DMS114 treated with DMSO at 0.1 percent for 48 hours (cell line): ENCODE results near the gene NLRP1.

ENCODE experiments used
- DNase-seq: peaks from one replicate; lab custom pipeline; 2025; ENCODE audit not compliant: unreplicated experiment; lab: John Stamatoyannopoulos, UW

Gene NLRP1

DNA sequence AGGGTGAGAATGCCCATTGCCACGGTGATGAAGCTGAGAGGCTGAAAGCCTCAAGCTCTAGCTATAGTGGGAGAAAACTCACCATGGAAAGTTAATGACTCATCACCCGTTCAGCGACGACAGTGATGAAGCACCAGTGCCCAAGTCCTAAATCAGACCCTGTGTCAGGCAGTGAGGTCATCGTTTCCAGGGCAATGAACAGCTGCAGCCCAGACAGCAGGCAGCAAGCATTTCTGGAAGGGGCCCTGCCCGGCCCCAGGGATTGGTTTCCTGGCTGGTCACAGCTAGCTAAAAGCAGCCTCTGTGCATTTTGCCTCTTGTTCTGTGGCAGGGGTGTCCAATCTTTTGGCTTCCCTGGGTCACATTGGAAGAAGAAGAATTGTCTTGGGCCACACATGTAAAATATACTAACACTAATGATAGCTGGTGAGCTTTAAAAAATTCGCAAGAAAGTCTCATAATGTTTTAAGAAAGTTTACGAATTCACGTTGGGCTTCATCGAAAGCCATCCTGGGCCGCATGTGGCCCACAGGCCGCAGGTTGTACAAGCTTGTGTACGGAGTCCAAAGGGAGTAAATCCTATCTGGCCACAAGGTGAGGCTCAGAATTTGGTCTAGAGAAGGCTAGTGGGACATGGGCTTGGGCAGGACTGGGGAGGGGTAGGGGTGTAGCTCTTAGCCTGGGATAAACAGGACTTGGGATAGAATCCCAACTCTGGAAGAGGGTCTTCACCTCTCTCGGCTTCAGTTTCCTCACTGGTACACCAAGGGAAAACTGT is 57.3 kb downstream of the NLRP1 start:
- DNase-seq = no peak

DNA sequence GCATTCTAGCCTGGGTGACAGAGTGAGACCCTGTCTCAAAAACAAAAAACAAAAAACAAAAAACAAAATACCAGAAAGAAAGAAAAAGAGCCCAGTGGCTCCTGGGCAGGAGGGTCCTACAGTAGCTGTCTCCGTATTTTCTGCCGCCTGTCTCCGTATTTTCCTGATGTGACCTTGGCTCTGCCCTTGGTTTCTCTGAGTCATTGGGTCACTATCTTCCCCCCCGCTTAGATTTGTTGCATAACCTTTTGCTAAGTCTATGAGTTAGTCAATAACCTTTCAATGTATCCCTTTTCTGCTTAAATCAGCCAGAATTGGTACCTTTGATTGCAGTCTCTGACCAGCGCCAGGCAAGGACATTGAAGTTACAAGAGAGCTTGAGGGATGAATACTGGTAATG is 61.1 kb downstream of the NLRP1 start:
- DNase-seq = no peak

GRCh38 chr17:5522476-5522875 is 61.8 kb downstream of the NLRP1 start:
- DNase-seq = no peak

- DNase-seq = no peak
These were observed 68.1 kb downstream of the NLRP1 start for GRCh38 chr17:5516060-5516792.

DNA sequence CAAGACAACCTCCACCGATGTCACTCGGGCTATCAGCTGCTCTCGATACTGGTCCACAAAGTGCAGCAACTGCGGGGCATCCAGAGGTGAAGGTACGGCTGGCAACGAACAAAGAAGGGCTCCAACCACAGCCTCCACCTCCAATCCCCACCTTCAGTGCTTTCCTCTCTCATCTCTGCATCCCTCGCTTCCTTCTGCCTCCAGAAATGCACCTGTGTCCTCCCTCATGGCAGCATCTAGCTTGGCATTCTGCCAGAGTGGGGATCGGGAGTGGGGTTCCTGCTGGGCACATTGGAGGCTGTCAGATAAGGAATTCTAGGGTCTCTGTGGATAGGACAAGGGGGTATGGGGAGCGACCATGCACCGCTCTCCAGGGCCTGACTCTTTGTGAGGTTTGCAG is 69.3 kb downstream of the NLRP1 start:
- DNase-seq = no peak

DNA sequence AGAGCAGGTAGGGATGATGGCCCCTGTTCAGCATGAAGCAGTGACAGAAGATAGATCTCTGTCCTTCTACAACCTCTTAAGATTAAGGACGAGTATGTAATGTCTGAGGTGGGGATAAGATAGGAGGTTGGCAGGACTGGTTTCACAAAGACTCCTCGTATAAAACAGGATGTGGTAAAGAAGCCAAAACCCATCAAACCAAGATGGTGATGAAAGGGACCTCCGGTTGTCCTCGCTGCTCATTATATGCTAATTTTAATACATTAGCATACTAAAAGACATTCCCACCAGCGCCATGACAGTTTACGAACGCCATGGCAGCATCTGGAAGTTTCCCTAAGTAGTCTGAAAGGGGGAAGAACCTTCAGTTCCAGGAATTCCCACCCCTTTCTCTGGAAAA is 70.7 kb downstream of the NLRP1 start:
- no peak for DNase-seq

DNA sequence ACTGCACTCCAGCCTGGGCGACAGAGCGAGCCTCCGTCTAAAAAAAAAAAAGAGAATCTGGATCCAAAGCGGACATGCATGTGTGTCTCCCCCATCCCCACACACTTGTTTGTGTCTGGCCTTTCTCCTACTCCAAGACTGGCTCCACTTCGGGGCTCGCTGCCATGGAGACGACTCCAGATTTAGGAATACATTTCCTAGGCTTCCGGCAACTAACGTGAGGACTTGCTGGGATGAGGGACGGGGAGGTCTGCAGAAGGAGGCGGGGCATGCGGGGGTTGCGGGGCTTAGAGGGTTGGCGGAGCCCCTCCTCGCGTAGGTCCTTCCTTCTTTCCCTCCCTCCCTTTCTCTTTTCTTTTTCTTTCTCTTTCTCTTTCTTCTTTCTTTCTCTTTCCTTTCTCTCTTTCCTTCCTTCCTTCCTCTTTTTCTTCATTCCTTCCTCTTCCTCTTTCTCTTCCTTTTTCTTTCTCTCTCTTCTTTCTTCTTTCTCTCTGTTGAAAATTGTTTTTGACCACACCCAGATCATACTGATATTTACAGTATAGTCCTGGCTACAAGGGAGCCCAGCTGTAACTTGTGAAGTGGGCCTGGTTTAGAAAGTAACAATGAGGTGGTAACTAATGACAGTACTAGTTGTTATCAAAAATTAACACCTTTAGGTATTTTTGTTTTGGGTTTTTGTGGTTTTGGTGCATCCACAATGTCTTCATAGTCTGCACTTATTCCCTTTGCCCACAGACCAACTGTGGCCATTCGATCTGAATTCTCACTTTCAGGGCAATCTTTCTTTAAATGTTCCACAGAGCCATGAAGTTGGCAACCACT is 72.7 kb downstream of the NLRP1 start:
- DNase-seq = no peak

DNA sequence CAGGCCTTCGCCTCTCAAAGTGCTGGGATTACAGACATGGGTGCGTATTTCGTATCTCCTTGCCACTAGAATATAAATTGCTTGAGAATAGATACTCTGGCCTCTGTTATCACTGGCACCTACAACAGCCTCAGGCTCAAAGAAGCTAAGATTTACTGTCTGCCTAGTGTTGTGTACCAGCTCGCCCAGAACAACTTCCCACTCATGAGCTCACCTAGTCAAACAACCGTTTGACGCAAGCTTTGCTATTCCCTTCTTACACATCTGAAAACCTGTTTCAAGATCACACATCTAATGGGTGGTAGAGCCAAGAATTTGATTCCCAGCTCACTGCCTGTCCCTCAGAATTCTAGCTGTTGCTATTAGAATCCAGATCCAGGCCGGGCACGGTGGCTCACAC is 73.5 kb downstream of the NLRP1 start:
- DNase-seq = no peak

DNA sequence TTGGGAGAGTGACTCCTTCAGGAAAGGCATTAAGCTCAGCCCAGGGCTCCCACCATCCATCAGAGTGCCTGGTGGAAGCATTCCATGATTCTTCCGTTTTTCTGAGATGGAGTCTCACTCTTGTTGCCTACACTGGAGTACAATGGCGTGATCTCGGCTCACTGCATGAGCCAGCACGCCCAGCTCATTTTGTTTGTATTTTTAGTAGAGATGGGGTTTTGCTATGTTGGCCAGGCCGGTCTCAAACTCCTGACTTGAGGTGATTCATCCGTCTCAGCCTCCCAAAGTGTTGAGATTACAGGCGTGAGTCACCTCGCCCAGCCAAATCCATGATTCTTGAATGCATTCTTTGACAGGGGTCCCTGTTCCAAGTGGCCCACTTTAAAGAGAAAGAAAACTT is 74.8 kb downstream of the NLRP1 start:
- DNase-seq = no peak

DNA sequence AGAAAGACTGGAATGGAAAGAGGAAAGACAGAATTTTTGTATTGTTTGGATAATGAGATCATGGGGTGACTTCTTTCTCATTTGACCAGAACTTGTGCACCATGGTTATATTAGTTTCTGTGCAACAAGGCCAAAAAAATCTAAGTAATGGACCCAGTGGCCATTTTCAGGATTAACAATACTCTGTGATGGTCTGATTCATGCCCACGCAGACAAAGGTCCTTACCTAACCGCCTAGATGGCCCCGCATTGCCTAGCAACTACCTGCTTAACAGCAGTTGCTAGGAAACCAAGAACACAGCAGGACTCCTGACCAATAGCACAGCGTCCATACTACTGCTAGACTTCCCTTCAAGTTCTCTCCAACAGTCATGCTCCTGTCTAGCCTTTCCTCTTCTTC is 75.5 kb downstream of the NLRP1 start:
- DNase-seq = no peak

GRCh38 chr17:5506307-5506706 is 78.0 kb downstream of the NLRP1 start:
- DNase-seq = no peak

GRCh38 chr17:5502552-5502951 is 81.8 kb downstream of the NLRP1 start:
- DNase-seq = no peak

DNA sequence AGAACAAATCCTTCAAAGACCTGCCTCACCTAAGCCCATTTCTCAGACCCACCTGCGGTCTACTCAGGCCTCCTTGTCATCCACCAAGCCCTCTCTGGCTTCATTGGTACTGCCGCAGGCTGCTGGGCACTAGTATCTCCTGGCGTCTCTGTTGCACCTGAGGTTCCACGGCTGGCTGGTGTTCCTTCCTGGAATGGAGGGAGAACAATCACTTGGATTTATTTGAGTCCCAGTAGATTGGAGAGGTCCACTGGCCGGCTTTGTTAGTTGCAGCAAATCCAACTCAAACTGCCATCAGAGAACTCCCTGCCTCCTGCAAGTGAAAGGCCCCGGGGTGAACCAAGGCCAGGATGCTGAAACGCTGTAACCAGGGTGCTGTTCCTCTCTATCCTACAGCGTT is 82.6 kb downstream of the NLRP1 start:
- no peak for DNase-seq

DNA sequence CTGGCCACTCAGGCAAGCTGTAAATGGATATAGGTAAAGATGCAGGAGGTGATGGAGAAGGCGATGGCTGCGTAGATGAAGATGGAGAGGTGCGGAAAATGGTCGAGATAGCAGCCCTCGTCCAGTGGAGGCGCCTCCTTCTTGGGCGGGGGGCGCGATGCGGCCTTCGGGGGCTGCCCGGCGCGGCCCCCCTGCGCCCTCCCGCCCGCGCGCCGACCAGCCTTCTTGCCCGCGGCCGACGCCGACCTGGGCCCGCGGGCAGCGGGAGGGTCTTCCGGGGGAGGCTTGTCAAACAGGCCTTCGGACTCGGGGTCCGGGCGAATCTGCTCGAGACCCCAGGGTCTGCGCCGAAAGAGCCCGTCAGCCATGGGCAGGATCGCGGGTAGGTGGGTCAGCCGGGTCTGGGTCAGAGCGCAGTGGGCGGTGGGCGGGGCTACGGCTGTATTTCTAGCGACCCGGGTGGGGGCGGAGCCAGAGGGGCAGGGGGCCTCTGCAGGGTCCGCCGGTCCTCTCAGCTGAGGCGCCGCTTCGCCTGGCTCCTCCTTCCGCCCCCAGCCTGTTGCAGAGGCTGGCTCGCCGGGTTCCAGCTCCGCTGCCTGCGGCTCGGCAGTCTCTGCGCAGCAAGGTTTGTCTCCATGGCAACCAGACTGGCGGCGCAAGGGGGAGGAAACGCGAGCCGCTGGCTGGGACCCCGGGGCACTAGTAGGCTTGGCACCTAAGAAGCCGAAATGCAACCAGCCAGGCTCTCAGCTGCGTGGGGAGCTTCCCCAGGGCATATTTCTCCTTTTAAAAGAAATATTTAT is 83.5 kb downstream of the NLRP1 start:
- DNase-seq = peak; percentile 27

DNA sequence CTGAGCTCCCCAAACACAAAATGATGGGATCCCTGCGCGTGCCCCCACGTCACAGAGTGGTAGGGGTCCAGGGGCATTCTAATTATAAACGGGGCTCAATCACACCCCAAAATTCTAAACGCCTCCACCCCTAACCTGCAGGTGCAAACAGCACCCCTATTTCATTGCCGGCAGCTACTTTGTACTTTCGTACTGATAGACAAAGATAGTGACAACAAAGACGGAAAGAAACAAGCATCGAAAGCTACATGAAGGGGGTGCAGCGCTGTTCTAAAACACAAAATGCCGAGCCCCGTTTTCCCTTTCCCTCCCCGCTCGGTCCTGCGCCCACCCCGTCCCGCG is 84.1 kb downstream of the NLRP1 start:
- DNase-seq = no peak

DNA sequence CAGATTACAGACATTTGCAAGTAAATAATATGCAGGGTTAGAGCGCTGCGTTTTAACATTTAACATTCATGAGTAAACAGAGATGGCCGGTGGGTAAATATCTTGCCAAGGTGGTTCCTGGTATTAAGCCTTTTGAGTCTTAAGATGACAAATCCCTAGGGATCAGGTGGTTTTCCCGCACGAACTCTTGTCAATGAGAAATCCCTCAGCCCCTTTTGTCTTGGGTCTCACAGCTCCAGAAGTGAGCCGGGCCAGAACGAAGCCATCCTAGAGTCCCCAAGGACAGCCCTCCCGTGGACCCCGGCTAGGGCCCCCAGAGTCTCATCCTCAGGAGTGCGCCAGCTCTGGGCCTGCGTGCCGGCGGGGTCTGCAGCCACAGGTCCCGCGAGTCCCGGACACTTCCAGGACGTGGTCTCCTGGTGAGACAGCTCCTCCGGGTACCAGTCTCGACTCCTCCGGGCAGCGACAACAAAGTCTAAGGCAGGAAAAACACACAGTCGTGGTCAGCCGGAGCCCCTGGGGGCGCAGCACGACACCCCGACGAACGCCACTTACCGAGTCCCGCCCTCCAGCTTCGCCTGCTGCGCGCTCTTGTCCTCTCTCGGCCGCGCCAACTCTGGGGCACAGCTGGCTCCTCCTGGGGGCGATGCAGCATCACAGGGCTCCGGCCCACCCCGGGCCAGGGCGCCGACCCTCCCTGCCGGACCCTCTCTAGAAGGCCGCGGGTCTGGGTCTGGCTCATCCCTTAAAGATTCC is 84.7 kb downstream of the NLRP1 start:
- DNase-seq = peak; percentile 22

DNA sequence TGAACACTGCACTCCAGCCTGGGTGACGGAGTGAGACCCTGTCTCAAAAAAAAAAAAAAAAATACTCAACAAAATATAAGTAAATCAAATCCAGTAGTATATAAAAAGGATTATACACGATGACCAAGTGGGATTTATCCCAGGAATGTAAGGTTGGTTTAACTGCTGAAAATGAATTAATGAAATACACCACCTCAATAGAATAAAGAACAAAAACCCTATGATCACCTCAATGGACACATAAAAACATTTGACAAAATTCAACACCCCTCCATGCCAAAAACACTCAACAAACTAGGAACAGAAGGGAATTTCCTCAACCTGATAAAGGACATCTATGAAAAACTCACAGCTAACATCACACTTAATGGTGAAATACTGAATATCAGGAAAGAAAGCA is 91.3 kb downstream of the NLRP1 start:
- DNase-seq = no peak

GRCh38 chr17:5488752-5489151 is 95.6 kb downstream of the NLRP1 start:
- no peak for DNase-seq

DNA sequence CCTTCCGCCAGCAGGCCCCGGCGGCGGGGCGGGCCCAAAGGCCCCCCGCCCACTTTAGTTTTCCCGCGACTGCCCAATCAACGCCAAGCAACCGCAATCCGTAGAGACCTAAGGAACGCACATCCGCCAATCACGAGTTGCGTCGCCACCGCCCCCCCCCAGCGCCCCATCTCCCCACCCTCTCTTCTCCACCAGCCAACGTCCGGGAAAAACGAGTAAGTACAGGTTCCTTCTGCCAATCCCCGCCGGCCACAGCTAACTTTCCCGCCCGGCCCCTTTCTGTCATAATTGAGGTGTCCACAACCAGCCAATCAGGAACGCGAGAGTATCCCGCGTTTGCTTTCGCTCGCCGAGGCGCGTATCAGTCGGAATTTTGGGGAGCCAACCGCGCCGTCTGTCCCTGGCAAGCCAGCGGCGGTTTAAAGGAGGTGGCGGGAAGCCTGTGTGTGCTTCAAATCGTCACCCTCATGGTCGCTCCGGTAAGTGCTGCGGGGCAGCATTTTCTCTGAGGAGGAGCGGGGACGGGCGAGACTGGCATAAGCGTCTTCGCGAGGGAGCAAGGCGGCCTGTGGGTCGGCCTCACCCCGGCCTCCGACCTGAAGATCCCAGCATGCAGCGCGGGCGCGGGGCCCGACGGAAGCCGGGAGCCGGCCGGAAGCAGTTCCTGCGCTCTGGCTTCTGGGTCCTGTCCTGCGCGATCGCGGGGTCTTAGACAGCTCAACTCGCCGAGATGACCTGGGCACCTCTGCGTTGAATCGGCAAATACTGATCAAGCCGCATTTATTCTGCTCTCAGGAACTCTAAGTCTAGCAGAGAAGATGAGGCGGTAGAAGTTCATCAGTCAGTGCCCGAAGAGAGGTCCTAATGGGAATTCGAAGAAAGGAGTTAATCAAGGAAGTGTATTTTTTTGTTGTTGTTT is 97.8 kb downstream of the NLRP1 start, which contains the start of gene MIS12:
TSS of gene MIS12 (plus strand) at position 361 of the 919 bp plus-strand sequence. CDS start 2,297 bp downstream, outside the sequence.
- DNase-seq = peak; percentile 98
